Smooth muscle cell (in vitro differentiated cells): ENCODE data around the gene JAKMIP3. TPM values are rescaled to one million over a fixed set of nuclear protein-coding genes. Genes with fewer than 3 reads are reported as not detected.

Experiments
- DNase-seq: peaks from one replicate; lab custom pipeline; 2025; ENCODE audit not compliant: unreplicated experiment; lab: John Stamatoyannopoulos, UW
- H2AFZ ChIP-seq: fragments of 200-600 bp; sonication (generic); 2 replicates; pipeline ENCODE4 v1.6.0; 2016; ENCODE audit warnings: antibody characterized with exemption, low read depth, mild to moderate bottlenecking
- H3F3A ChIP-seq: fragments of 200-600 bp; sonication (generic); 2 replicates; pipeline ENCODE4 v1.6.0; 2017; ENCODE audit warnings: antibody characterized with exemption, low read depth
- H3K27ac ChIP-seq: fragments of 200-600 bp; sonication (generic); 2 replicates; pipeline ENCODE4 v1.5.1; 2016; ENCODE audit warnings: low read depth, mild to moderate bottlenecking
- H3K27me3 ChIP-seq: fragments of 200-600 bp; sonication (generic); 2 replicates; pipeline ENCODE4 v1.6.1; 2016; ENCODE audit warnings: low read depth, mild to moderate bottlenecking
- H3K36me3 ChIP-seq: fragments of 200-600 bp; sonication (generic); 2 replicates; pipeline ENCODE4 v1.5.1; 2016; ENCODE audit warnings: low read depth
- H3K4me1 ChIP-seq: fragments of 200-600 bp; sonication (generic); 2 replicates; pipeline ENCODE4 v1.5.1; 2016; ENCODE audit warnings: low read depth
- H3K4me2 ChIP-seq: fragments of 200-600 bp; sonication (generic); 2 replicates; pipeline ENCODE4 v1.6.0; 2016; ENCODE audit warnings: mild to moderate bottlenecking
- H3K4me3 ChIP-seq: fragments of 200-600 bp; sonication (generic); 2 replicates; pipeline ENCODE4 v1.5.1; 2016; ENCODE audit warnings: mild to moderate bottlenecking
- H3K79me2 ChIP-seq: fragments of 200-600 bp; sonication (generic); 2 replicates; pipeline ENCODE4 v1.6.0; 2016; ENCODE audit warnings: low read depth, mild to moderate bottlenecking
- H3K9ac ChIP-seq: fragments of 200-600 bp; sonication (generic); 2 replicates; pipeline ENCODE4 v1.6.0; 2016; ENCODE audit warnings: low read depth
- H3K9me3 ChIP-seq: fragments of 200-600 bp; sonication (generic); replicated peaks from 2 replicates; pipeline ENCODE4 v1.5.1; 2016; ENCODE audit warnings: low read depth
- H4K20me1 ChIP-seq: fragments of 200-600 bp; sonication (generic); 2 replicates; pipeline ENCODE4 v1.6.0; 2016; ENCODE audit warnings: low read depth
- CTCF ChIP-seq: fragments of 200-600 bp; sonication (generic); IDR thresholded peaks from 2 replicates; pipeline ENCODE4 v1.5.1; 2017; ENCODE audit warnings: borderline replicate concordance, mild to moderate bottlenecking, antibody characterized with exemption; ENCODE audit not compliant: insufficient read depth, poor library complexity, severe bottlenecking
- WGBS: methylation state at CpG from one replicate; pipeline ENCODE4 v1.1.7; 2016; ENCODE audit warnings: low lambda C conversion rate; 5-methylcytosine and 5-hydroxymethylcytosine counted together
- polyA plus RNA-seq: library from polyadenylated mRNA; unstranded; fragments of >200 nt; fragmentation: Nextera tagmentation; extraction: Ambion mirVana; gene quantifications from 2 replicates; pipeline ENCODE4 v1.2.1, GENCODE V29; 2016
- total RNA-seq: library from RNA; depleted of rRNA; stranded (reverse); fragments of >200 nt; gene quantifications from 2 replicates; pipeline ENCODE4 v1.2.3, GENCODE V29; 2014

Gene JAKMIP3
- total and polyA plus RNA-seq, 2 experiments from 2014 or later: 0.09 TPM; not detected in 1

GRCh38 chr10:132068431-132069121 lies 2.8 kb downstream of the JAKMIP3 start:
- Histone ChIP-seq H2AFZ (no peak overlapping the region), H3K4me3 (no peak overlapping the region), H3F3A (peaks cover 12% of the 10 kb centered on the region), H3K27me3 (peaks cover 9% of the 10 kb centered on the region), H4K20me1 (no peaks in the 10 kb centered on the region), H3K9ac (no peak overlapping the region), H3K4me2 (no peak overlapping the region), H3K9me3 (no peaks in the 10 kb centered on the region), H3K36me3 (no peaks in the 10 kb centered on the region), H3K79me2 (no peaks in the 10 kb centered on the region), H3K27ac (no peak overlapping the region), H3K4me1 (peaks cover 12% of the 10 kb centered on the region)
- no peak for TF ChIP-seq CTCF
- DNase-seq: no peak
- 95% methylated on average over 13 of the region's 13 CpGs for WGBS

- Histone ChIP-seq H4K20me1 (no peaks in the 10 kb centered on the region), H3K4me3 (no peak overlapping the region), H3F3A (peaks cover 12% of the 10 kb centered on the region), H3K36me3 (no peaks in the 10 kb centered on the region), H3K27me3 (peaks cover 9% of the 10 kb centered on the region), H2AFZ (no peak overlapping the region), H3K4me2 (no peak overlapping the region), H3K27ac (no peak overlapping the region), H3K4me1 (peaks cover 12% of the 10 kb centered on the region), H3K9me3 (no peaks in the 10 kb centered on the region), H3K9ac (no peak overlapping the region), H3K79me2 (no peaks in the 10 kb centered on the region)
- WGBS: 86% methylated on average over 8 of the region's 8 CpGs
- DNase-seq: no peak
- no peak for TF ChIP-seq CTCF
Measured at GRCh38 chr10:132069122-132069848, 3.5 kb downstream of the JAKMIP3 start.

GRCh38 chr10:132069849-132070182 lies 4.1 kb downstream of the JAKMIP3 start:
- TF ChIP-seq CTCF: no peak
- Histone ChIP-seq H3K9me3 (no peaks in the 10 kb centered on the region), H3K9ac (no peak overlapping the region), H3F3A (peaks cover 12% of the 10 kb centered on the region), H4K20me1 (no peaks in the 10 kb centered on the region), H2AFZ (no peak overlapping the region), H3K4me2 (no peak overlapping the region), H3K4me3 (no peak overlapping the region), H3K4me1 (peaks cover 12% of the 10 kb centered on the region), H3K79me2 (no peaks in the 10 kb centered on the region), H3K36me3 (no peaks in the 10 kb centered on the region), H3K27ac (no peak overlapping the region), H3K27me3 (peaks cover 9% of the 10 kb centered on the region)
- WGBS: 84% methylated on average over 7 of the region's 7 CpGs
- DNase-seq: no peak
